Neural cell (in vitro differentiated cells): Measurements from ENCODE around the gene SULT6B1. TPM values are rescaled to one million over a fixed set of nuclear protein-coding genes. Genes with fewer than 3 reads are reported as not detected.

Experiments used
- H2AFZ ChIP-seq: fragments of 200-600, 300-800 bp; sonication (generic), shearing (Covaris generic); 2 replicates; pipeline ENCODE4 v1.6.0; 2014; ENCODE audit warnings: low read depth, mild to moderate bottlenecking, antibody characterized with exemption, low read length, moderate library complexity
- H3F3A ChIP-seq: fragments of 200-600 bp; shearing (Covaris generic); 2 replicates; pipeline ENCODE4 v1.6.1; 2016; ENCODE audit warnings: mild to moderate bottlenecking, moderate library complexity, mixed read lengths, antibody characterized with exemption, low read length; ENCODE audit not compliant: insufficient read depth, poor library complexity, severe bottlenecking
- H3K27ac ChIP-seq: fragments of 200-600, 300-800 bp; sonication (generic), shearing (Covaris generic); 2 replicates; pipeline ENCODE4 v1.5.1; 2014; ENCODE audit warnings: mild to moderate bottlenecking, low read length, moderate library complexity
- H3K27me3 ChIP-seq: fragments of 300-800, 200-600 bp; sonication (generic), shearing (Covaris generic); 2 replicates; pipeline ENCODE4 v1.6.0; 2014; ENCODE audit warnings: mild to moderate bottlenecking, low read depth, low read length, moderate library complexity; ENCODE audit not compliant: insufficient read depth
- H3K36me3 ChIP-seq: fragments of 300-800, 200-600 bp; sonication (generic), shearing (Covaris generic); 2 replicates; pipeline ENCODE4 v1.5.1; 2014; ENCODE audit warnings: mild to moderate bottlenecking, antibody characterized with exemption, low read length, moderate library complexity; ENCODE audit not compliant: insufficient read depth
- H3K4me2 ChIP-seq: fragments of 300-800, 200-600 bp; sonication (generic), shearing (Covaris generic); 2 replicates; pipeline ENCODE4 v1.6.0; 2014; ENCODE audit warnings: mild to moderate bottlenecking, low read length
- H3K4me3 ChIP-seq: fragments of 300-800, 200-600 bp; sonication (generic), shearing (Covaris generic); 2 replicates; pipeline ENCODE4 v1.5.1; 2014; ENCODE audit warnings: mild to moderate bottlenecking, low read length, moderate library complexity
- H3K79me2 ChIP-seq: fragments of 200-600 bp; shearing (Covaris generic); replicated peaks from 2 replicates; pipeline ENCODE4 v1.6.0; 2014; ENCODE audit warnings: mild to moderate bottlenecking, low read length, moderate library complexity; ENCODE audit not compliant: insufficient read depth
- H3K9ac ChIP-seq: fragments of 300-800, 200-600 bp; sonication (generic), shearing (Covaris generic); 2 replicates; pipeline ENCODE4 v1.6.1; 2016; ENCODE audit warnings: mild to moderate bottlenecking, low read length, mixed read lengths
- H3K9me2 ChIP-seq: fragments of 200-600 bp; shearing (Covaris generic); 2 replicates; pipeline ENCODE4 v1.6.1; 2016; ENCODE audit warnings: mild to moderate bottlenecking, low read length, mixed read lengths; ENCODE audit not compliant: insufficient read depth
- H3K9me3 ChIP-seq: fragments of 200-600, 300-800 bp; sonication (generic), shearing (Covaris generic); 2 replicates; pipeline ENCODE4 v1.6.1; 2016; ENCODE audit warnings: mild to moderate bottlenecking, mixed run types, low read length, moderate library complexity, mixed read lengths
- H4K20me1 ChIP-seq: fragments of 200-600 bp; shearing (Covaris generic); 2 replicates; pipeline ENCODE4 v1.6.1; 2016; ENCODE audit warnings: mild to moderate bottlenecking, mixed run types; ENCODE audit not compliant: insufficient read depth
- EP300 ChIP-seq: fragments of 450-650 bp; conservative IDR thresholded peaks from 2 replicates; pipeline ENCODE4 v1.6.1; 2014; ENCODE audit warnings: antibody characterized with exemption, mild to moderate bottlenecking, moderate library complexity; ENCODE audit not compliant: poor library complexity, severe bottlenecking
- EZH2 ChIP-seq: fragments of 200-600, 300-800 bp; shearing (Covaris generic), sonication (generic); IDR thresholded peaks from 2 replicates; pipeline ENCODE4 v1.6.1; 2014; ENCODE audit warnings: antibody characterized with exemption, low read length, borderline replicate concordance, mild to moderate bottlenecking; ENCODE audit not compliant: insufficient read depth, poor library complexity, severe bottlenecking
- MXI1 ChIP-seq: fragments of 450-650 bp; conservative IDR thresholded peaks from 2 replicates; pipeline ENCODE4 v1.6.1; 2014; ENCODE audit warnings: antibody characterized with exemption, mild to moderate bottlenecking; ENCODE audit not compliant: poor library complexity, severe bottlenecking
- POLR2AphosphoS5 ChIP-seq: IDR thresholded peaks from 2 replicates; pipeline ENCODE4 v1.6.1; 2012
- RAD21 ChIP-seq: fragments of 450-650 bp; conservative IDR thresholded peaks from 2 replicates; pipeline ENCODE4 v1.6.1; 2014; ENCODE audit warnings: antibody characterized with exemption, mild to moderate bottlenecking, moderate library complexity
- SMC3 ChIP-seq: fragments of 450-650 bp; conservative IDR thresholded peaks from 2 replicates; pipeline ENCODE4 v1.6.1; 2014; ENCODE audit warnings: antibody characterized with exemption, mild to moderate bottlenecking, moderate library complexity; ENCODE audit not compliant: poor library complexity
- TAF1 ChIP-seq: IDR thresholded peaks from 2 replicates; pipeline ENCODE4 v1.6.1; 2012; ENCODE audit warnings: low read depth
- polyA plus RNA-seq: library from polyadenylated mRNA; depleted of rRNA; stranded (reverse); fragments of >200 nt; gene quantifications from 2 replicates; pipeline ENCODE4 v1.2.3, GENCODE V29; 2014
- TF ChIP-seq, protein P1 (sequence below): IDR thresholded peaks from 2 replicates; pipeline ENCODE4 v1.6.1; 2012; ENCODE audit warnings: borderline replicate concordance
- TF ChIP-seq, protein P2 (sequence below): fragments of 450-650 bp; IDR thresholded peaks from 2 replicates; pipeline ENCODE4 v1.5.1; 2014; ENCODE audit warnings: antibody characterized with exemption, mild to moderate bottlenecking, moderate library complexity; ENCODE audit not compliant: poor library complexity, severe bottlenecking

The SULT6B1 gene
- polyA plus RNA-seq, 1 donor from 2014 or later = not detected

DNA sequence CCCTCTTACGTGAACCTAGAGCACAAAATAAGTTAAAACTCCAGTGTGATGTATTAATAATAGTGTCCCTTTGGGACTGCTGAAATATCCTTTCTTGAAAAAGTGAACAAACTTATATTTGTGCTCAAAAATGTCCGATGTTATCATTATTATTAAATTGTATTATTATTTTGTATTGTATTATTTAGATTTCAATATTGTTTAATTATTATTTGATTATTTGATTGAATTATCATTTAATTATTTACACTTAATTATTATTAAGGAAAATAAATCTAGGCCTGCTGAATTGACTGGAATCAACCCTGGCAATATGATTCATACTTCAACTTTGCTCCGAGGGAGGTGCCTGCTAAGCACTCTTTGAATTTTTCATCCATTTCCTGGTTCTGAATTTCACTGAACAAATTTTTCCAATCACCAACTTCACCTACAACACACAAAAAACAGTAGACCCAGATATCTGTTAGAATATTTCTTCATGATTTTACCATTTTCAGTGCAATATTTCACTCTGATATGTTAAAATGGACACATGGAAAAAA lies 20.8 kb downstream of the SULT6B1 start:
- Histone ChIP-seq H3F3A (no peaks in the 10 kb centered on the region), H3K27ac (no peak overlapping the region), H3K79me2 (no peaks in the 10 kb centered on the region), H3K27me3 (no peaks in the 10 kb centered on the region), H4K20me1 (no peaks in the 10 kb centered on the region), H2AFZ (no peak overlapping the region), H3K4me2 (no peak overlapping the region), H3K36me3 (no peaks in the 10 kb centered on the region), H3K9me2 (no peaks in the 10 kb centered on the region), H3K9ac (no peak overlapping the region), H3K4me3 (no peak overlapping the region), H3K9me3 (no peaks in the 10 kb centered on the region)
- TF ChIP-seq POLR2AphosphoS5 (no peak), TAF1 (no peak), SMC3 (no peak), EP300 (no peak), RAD21 (no peak), EZH2 (no peak), MXI1 (no peak)
- TF ChIP-seq, protein P1, sequence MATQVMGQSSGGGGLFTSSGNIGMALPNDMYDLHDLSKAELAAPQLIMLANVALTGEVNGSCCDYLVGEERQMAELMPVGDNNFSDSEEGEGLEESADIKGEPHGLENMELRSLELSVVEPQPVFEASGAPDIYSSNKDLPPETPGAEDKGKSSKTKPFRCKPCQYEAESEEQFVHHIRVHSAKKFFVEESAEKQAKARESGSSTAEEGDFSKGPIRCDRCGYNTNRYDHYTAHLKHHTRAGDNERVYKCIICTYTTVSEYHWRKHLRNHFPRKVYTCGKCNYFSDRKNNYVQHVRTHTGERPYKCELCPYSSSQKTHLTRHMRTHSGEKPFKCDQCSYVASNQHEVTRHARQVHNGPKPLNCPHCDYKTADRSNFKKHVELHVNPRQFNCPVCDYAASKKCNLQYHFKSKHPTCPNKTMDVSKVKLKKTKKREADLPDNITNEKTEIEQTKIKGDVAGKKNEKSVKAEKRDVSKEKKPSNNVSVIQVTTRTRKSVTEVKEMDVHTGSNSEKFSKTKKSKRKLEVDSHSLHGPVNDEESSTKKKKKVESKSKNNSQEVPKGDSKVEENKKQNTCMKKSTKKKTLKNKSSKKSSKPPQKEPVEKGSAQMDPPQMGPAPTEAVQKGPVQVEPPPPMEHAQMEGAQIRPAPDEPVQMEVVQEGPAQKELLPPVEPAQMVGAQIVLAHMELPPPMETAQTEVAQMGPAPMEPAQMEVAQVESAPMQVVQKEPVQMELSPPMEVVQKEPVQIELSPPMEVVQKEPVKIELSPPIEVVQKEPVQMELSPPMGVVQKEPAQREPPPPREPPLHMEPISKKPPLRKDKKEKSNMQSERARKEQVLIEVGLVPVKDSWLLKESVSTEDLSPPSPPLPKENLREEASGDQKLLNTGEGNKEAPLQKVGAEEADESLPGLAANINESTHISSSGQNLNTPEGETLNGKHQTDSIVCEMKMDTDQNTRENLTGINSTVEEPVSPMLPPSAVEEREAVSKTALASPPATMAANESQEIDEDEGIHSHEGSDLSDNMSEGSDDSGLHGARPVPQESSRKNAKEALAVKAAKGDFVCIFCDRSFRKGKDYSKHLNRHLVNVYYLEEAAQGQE = no peak
- TF ChIP-seq, protein P2, sequence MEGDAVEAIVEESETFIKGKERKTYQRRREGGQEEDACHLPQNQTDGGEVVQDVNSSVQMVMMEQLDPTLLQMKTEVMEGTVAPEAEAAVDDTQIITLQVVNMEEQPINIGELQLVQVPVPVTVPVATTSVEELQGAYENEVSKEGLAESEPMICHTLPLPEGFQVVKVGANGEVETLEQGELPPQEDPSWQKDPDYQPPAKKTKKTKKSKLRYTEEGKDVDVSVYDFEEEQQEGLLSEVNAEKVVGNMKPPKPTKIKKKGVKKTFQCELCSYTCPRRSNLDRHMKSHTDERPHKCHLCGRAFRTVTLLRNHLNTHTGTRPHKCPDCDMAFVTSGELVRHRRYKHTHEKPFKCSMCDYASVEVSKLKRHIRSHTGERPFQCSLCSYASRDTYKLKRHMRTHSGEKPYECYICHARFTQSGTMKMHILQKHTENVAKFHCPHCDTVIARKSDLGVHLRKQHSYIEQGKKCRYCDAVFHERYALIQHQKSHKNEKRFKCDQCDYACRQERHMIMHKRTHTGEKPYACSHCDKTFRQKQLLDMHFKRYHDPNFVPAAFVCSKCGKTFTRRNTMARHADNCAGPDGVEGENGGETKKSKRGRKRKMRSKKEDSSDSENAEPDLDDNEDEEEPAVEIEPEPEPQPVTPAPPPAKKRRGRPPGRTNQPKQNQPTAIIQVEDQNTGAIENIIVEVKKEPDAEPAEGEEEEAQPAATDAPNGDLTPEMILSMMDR = no peak

DNA sequence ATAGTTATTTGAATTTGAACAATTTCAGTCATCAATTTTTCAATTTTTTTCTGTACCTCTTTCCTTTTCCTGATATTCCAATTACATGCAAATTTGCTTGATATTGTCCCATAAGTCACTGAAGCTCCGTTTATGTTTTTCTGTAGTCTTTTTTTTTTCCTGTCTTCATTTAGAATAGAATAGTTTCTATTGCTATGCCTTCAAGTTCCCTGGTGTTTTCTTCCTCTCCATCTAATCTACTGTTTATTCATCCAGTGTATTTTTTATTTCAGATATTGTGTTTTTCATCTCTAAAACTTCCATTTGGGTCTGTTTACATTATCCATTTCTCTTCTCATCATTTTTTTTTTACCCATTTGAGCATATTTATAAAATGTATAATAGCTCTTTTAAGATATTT lies 23.7 kb downstream of the SULT6B1 start:
- H3K9ac ChIP-seq = no peak overlapping the region
- no peak for TF ChIP-seq POLR2AphosphoS5
- TF ChIP-seq TAF1 = no peak
- TF ChIP-seq EP300 = no peak
- no peak for TF ChIP-seq RAD21
- no peak for TF ChIP-seq SMC3
- TF ChIP-seq, protein P2 = no peak
- TF ChIP-seq, protein P1 = no peak
- TF ChIP-seq EZH2 = no peak
- TF ChIP-seq MXI1 = no peak
- H3K9me2 ChIP-seq = no peaks in the 10 kb centered on the region
- H3K27me3 ChIP-seq = no peaks in the 10 kb centered on the region
- H3F3A ChIP-seq = no peaks in the 10 kb centered on the region
- H4K20me1 ChIP-seq = no peaks in the 10 kb centered on the region
- no peaks in the 10 kb centered on the region for H3K36me3 ChIP-seq
- H2AFZ ChIP-seq = no peak overlapping the region
- no peaks in the 10 kb centered on the region for H3K79me2 ChIP-seq
- no peak overlapping the region for H3K4me2 ChIP-seq
- H3K4me3 ChIP-seq = no peak overlapping the region
- no peaks in the 10 kb centered on the region for H3K9me3 ChIP-seq
- H3K27ac ChIP-seq = no peak overlapping the region
